Measurements from ENCODE around the gene EMILIN1. TPM values are rescaled to one million over a fixed set of nuclear protein-coding genes. Genes with fewer than 3 reads are reported as not detected.

The EMILIN1 gene
- total RNA-seq, 1 donor from 2014 or later: 0.95 TPM

- TF ChIP-seq EZH2 (IDR thresholded peaks at IDR 0.05; ENCODE audit: insufficient read depth, low read length) (no peak), CTCF (IDR thresholded peaks at IDR 0.05; ENCODE audit: insufficient read depth, low read depth, low read length) (no peak)
- FAIRE-seq: no peak
Measured at GRCh38 chr2:27065128-27065527, 13.3 kb upstream of the EMILIN1 start.

GRCh38 chr2:27067385-27067784 lies 11.0 kb upstream of the EMILIN1 start:
- Histone ChIP-seq H3K36me3 (ENCODE audit: insufficient read depth, low read length) (peaks cover 35% of the 10 kb centered on the region), H3K4me2 (ENCODE audit: low read length) (no peak overlapping the region), H3K9ac (ENCODE audit: low read length) (no peak overlapping the region), H3K27ac (ENCODE audit: low read depth, low read length) (no peak overlapping the region), H3K9me3 (ENCODE audit: insufficient read depth, low read depth, low read length) (no peaks in the 10 kb centered on the region), H3K4me1 (ENCODE audit: insufficient read depth, low read length) (peaks cover 28% of the 10 kb centered on the region), H3K79me2 (ENCODE audit: insufficient read depth, low read length) (peaks cover 52% of the 10 kb centered on the region), H3K4me3 (ENCODE audit: insufficient read depth, low read depth, low read length) (no peak overlapping the region), H3K27me3 (ENCODE audit: insufficient read depth, low read length) (no peaks in the 10 kb centered on the region), H4K20me1 (ENCODE audit: insufficient read depth, low read length) (peaks cover 68% of the 10 kb centered on the region), H2AFZ (ENCODE audit: low read depth, low read length) (no peak overlapping the region)
- Mint-ChIP-seq H3K4me3 (ENCODE audit: unreplicated experiment) (no peak overlapping the region), H3K27ac (ENCODE audit: unreplicated experiment) (no peak overlapping the region), H3K27me3 (ENCODE audit: low read depth, unreplicated experiment) (no peaks in the 10 kb centered on the region), H3K36me3 (ENCODE audit: low read depth, unreplicated experiment) (peaks cover 23% of the 10 kb centered on the region), H3K9me3 (ENCODE audit: unreplicated experiment) (no peaks in the 10 kb centered on the region), H3K4me1 (ENCODE audit: low read depth, unreplicated experiment) (peaks cover 24% of the 10 kb centered on the region)
- no peak for TF ChIP-seq CTCF (IDR thresholded peaks at IDR 0.05; ENCODE audit: insufficient read depth, low read depth, low read length)
- TF ChIP-seq EZH2 (IDR thresholded peaks at IDR 0.05; ENCODE audit: insufficient read depth, low read length): no peak
- DNase-seq (ENCODE audit: low read depth) (no peak), FAIRE-seq (no peak)

More at GRCh38 chr2:27065128-27065527, 13.3 kb upstream of the EMILIN1 start:
- no peak overlapping the region for H2AFZ ChIP-seq (ENCODE audit: low read depth, low read length)
- H3K4me2 ChIP-seq (ENCODE audit: low read length): no peak overlapping the region
- no peak overlapping the region for H3K27ac Mint-ChIP-seq (ENCODE audit: unreplicated experiment)
- no peak overlapping the region for H3K9ac ChIP-seq (ENCODE audit: low read length)
- H3K27me3 ChIP-seq (ENCODE audit: insufficient read depth, low read length): no peaks in the 10 kb centered on the region
- DNase-seq (ENCODE audit: low read depth): no peak
- no peaks in the 10 kb centered on the region for H3K9me3 Mint-ChIP-seq (ENCODE audit: unreplicated experiment)
- H3K4me3 ChIP-seq (ENCODE audit: insufficient read depth, low read depth, low read length): no peak overlapping the region
- H3K36me3 ChIP-seq (ENCODE audit: insufficient read depth, low read length): peaks cover 35% of the 10 kb centered on the region
- peaks cover 16% of the 10 kb centered on the region for H3K4me1 ChIP-seq (ENCODE audit: insufficient read depth, low read length)
- H3K79me2 ChIP-seq (ENCODE audit: insufficient read depth, low read length): peaks cover 38% of the 10 kb centered on the region
- no peak overlapping the region for H3K27ac ChIP-seq (ENCODE audit: low read depth, low read length)
- H3K4me3 Mint-ChIP-seq (ENCODE audit: unreplicated experiment): no peak overlapping the region
- H3K27me3 Mint-ChIP-seq (ENCODE audit: low read depth, unreplicated experiment): no peaks in the 10 kb centered on the region
- H3K9me3 ChIP-seq (ENCODE audit: insufficient read depth, low read depth, low read length): no peaks in the 10 kb centered on the region
- H3K4me1 Mint-ChIP-seq (ENCODE audit: low read depth, unreplicated experiment): peaks cover 24% of the 10 kb centered on the region
- peaks cover 27% of the 10 kb centered on the region for H3K36me3 Mint-ChIP-seq (ENCODE audit: low read depth, unreplicated experiment)
- peaks cover 63% of the 10 kb centered on the region for H4K20me1 ChIP-seq (ENCODE audit: insufficient read depth, low read length)

- peaks cover 21% of the 10 kb centered on the region for H3K36me3 Mint-ChIP-seq (ENCODE audit: low read depth, unreplicated experiment)
- H3K79me2 ChIP-seq (ENCODE audit: insufficient read depth, low read length): peaks cover 52% of the 10 kb centered on the region
- H3K27ac ChIP-seq (ENCODE audit: low read depth, low read length): no peak overlapping the region
Measured at GRCh38 chr2:27069436-27069835, 9.0 kb upstream of the EMILIN1 start.

More at GRCh38 chr2:27069436-27069835, 9.0 kb upstream of the EMILIN1 start:
- Histone ChIP-seq H3K4me3 (ENCODE audit: insufficient read depth, low read depth, low read length) (peak overlapping the region; percentile 98), H4K20me1 (ENCODE audit: insufficient read depth, low read length) (peaks cover 53% of the 10 kb centered on the region), H3K4me2 (ENCODE audit: low read length) (peak overlapping the region; percentile 97), H3K4me1 (ENCODE audit: insufficient read depth, low read length) (peaks cover 42% of the 10 kb centered on the region), H2AFZ (ENCODE audit: low read depth, low read length) (no peak overlapping the region), H3K36me3 (ENCODE audit: insufficient read depth, low read length) (peaks cover 35% of the 10 kb centered on the region), H3K27me3 (ENCODE audit: insufficient read depth, low read length) (no peaks in the 10 kb centered on the region), H3K9me3 (ENCODE audit: insufficient read depth, low read depth, low read length) (no peaks in the 10 kb centered on the region), H3K9ac (ENCODE audit: low read length) (peak overlapping the region; percentile 96)
- Mint-ChIP-seq H3K9me3 (ENCODE audit: unreplicated experiment) (no peaks in the 10 kb centered on the region), H3K4me1 (ENCODE audit: low read depth, unreplicated experiment) (peaks cover 29% of the 10 kb centered on the region), H3K4me3 (ENCODE audit: unreplicated experiment) (peak overlapping the region; percentile 98), H3K27me3 (ENCODE audit: low read depth, unreplicated experiment) (no peaks in the 10 kb centered on the region), H3K27ac (ENCODE audit: unreplicated experiment) (peak overlapping the region; percentile 88)
- DNase-seq (ENCODE audit: low read depth) (no peak), FAIRE-seq (no peak)
- no peak for TF ChIP-seq CTCF (IDR thresholded peaks at IDR 0.05; ENCODE audit: insufficient read depth, low read depth, low read length)
- no peak for TF ChIP-seq EZH2 (IDR thresholded peaks at IDR 0.05; ENCODE audit: insufficient read depth, low read length)

Data from astrocyte (in vitro differentiated cells and primary cell).